MM.1S (cell line): ENCODE results near the gene ZBTB5.

Source experiments
- DNase-seq: peaks from one replicate; pipeline ENCODE4 v3.0.0-alpha.2; 2015
- H2AFZ ChIP-seq: fragments of 300-600 bp; sonication (generic); 2 replicates; pipeline ENCODE4 v1.6.0; 2016; ENCODE audit warnings: antibody characterized with exemption, low read length
- H3F3A ChIP-seq: fragments of 300-600 bp; sonication (generic); 2 replicates; pipeline ENCODE4 v1.6.1; 2016; ENCODE audit warnings: mild to moderate bottlenecking, antibody characterized with exemption, low read length, moderate library complexity, mixed read lengths; ENCODE audit not compliant: insufficient read depth
- H3K27ac ChIP-seq: fragments of 300-600 bp; sonication (generic); 2 replicates; pipeline ENCODE4 v1.5.1; 2016; ENCODE audit warnings: mild to moderate bottlenecking, low read length
- H3K27me3 ChIP-seq: fragments of 300-600 bp; sonication (generic); replicated peaks from 2 replicates; pipeline ENCODE4 v1.6.0; 2016; ENCODE audit warnings: low read length; ENCODE audit not compliant: insufficient read depth
- H3K36me3 ChIP-seq: fragments of 300-600 bp; sonication (generic); replicated peaks from 2 replicates; pipeline ENCODE4 v1.6.1; 2016; ENCODE audit warnings: mild to moderate bottlenecking, low read length, mixed read lengths; ENCODE audit not compliant: insufficient read depth
- H3K4me1 ChIP-seq: fragments of 300-600 bp; sonication (generic); 2 replicates; pipeline ENCODE4 v1.6.1; 2016; ENCODE audit warnings: low read length, mixed read lengths
- H3K4me2 ChIP-seq: fragments of 300-600 bp; sonication (generic); 2 replicates; pipeline ENCODE4 v1.6.0; 2016; ENCODE audit warnings: low read depth, low read length
- H3K4me3 ChIP-seq: fragments of 300-600 bp; sonication (generic); 2 replicates; pipeline ENCODE4 v1.5.1; 2016; ENCODE audit warnings: low read length, mixed read lengths
- H3K79me2 ChIP-seq: fragments of 300-600 bp; sonication (generic); 2 replicates; pipeline ENCODE4 v1.6.1; 2016; ENCODE audit warnings: mixed run types, low read length, mixed read lengths
- H3K9ac ChIP-seq: fragments of 300-600 bp; sonication (generic); 2 replicates; pipeline ENCODE4 v1.6.1; 2016; ENCODE audit warnings: low read length, mixed read lengths
- H3K9me2 ChIP-seq: fragments of 300-600 bp; sonication (generic); replicated peaks from 2 replicates; pipeline ENCODE4 v1.6.1; 2016; ENCODE audit warnings: mild to moderate bottlenecking, low read length, mixed read lengths; ENCODE audit not compliant: insufficient read depth
- H3K9me3 ChIP-seq: fragments of 300-600 bp; sonication (generic); replicated peaks from 2 replicates; pipeline ENCODE4 v1.6.1; 2016; ENCODE audit warnings: mild to moderate bottlenecking, low read length, mixed read lengths; ENCODE audit not compliant: insufficient read depth
- H4K20me1 ChIP-seq: fragments of 300-600 bp; sonication (generic); 2 replicates; pipeline ENCODE4 v1.6.1; 2016; ENCODE audit warnings: mild to moderate bottlenecking, low read length, moderate library complexity, mixed read lengths; ENCODE audit not compliant: insufficient read depth
- CTCF ChIP-seq: fragments of 300-600 bp; sonication (generic); IDR thresholded peaks from 2 replicates; pipeline ENCODE4 v1.5.1; 2016; ENCODE audit warnings: antibody characterized with exemption, low read length, mixed read lengths
- EZH2 ChIP-seq: fragments of 300-600 bp; sonication (generic); optimal IDR thresholded peaks from 2 replicates; pipeline ENCODE3; 2017; ENCODE audit warnings: low read depth, mild to moderate bottlenecking, antibody characterized with exemption, low read length, mixed read lengths
- EZH2phosphoT487 ChIP-seq: fragments of 300-600 bp; sonication (generic); IDR thresholded peaks from 2 replicates; pipeline ENCODE4 v1.6.1; 2018; ENCODE audit warnings: antibody characterized with exemption, low read length

Gene ZBTB5

GRCh38 chr9:37405350-37405749, 59.9 kb downstream of the ZBTB5 start:
- H3K27ac ChIP-seq: no peak overlapping the region
- no peak for DNase-seq
- no peaks in the 10 kb centered on the region for H3K9me2 ChIP-seq
- peaks cover 16% of the 10 kb centered on the region for H3K4me1 ChIP-seq
- H3F3A ChIP-seq: peaks cover 14% of the 10 kb centered on the region
- no peaks in the 10 kb centered on the region for H4K20me1 ChIP-seq
- H3K9me3 ChIP-seq: no peaks in the 10 kb centered on the region
- H3K36me3 ChIP-seq: no peaks in the 10 kb centered on the region
- H3K27me3 ChIP-seq: peaks cover 3% of the 10 kb centered on the region
- no peaks in the 10 kb centered on the region for H3K79me2 ChIP-seq
- no peak overlapping the region for H3K4me2 ChIP-seq
- no peak overlapping the region for H2AFZ ChIP-seq
- TF ChIP-seq EZH2 (no peak), CTCF (no peak), EZH2phosphoT487 (no peak)
- no peak overlapping the region for H3K4me3 ChIP-seq
- H3K9ac ChIP-seq: no peak overlapping the region

DNA sequence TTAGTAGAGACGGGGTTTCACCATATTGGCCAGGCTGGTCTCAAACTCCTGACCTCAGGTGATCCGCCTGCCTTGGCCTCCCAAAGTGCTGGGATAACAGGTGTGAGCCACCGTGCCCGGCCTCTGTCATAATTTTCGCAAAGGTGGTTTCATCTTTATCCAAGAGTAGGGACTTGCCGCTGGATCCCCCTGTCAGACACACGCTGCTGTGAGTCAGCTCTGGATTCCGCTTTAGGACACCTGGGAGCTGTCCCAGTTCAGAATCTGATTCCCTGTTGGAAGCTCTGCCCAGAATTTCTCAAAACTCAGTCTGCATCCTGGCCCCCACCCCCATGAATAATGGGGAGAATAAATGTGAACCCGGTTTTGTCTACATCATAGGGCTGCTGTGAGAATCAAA, 60.7 kb downstream of the ZBTB5 start:
- Histone ChIP-seq H3K79me2 (no peaks in the 10 kb centered on the region), H3K4me2 (no peak overlapping the region), H3K36me3 (no peaks in the 10 kb centered on the region), H3K9me2 (no peaks in the 10 kb centered on the region), H3K9me3 (no peaks in the 10 kb centered on the region), H2AFZ (no peak overlapping the region), H4K20me1 (no peaks in the 10 kb centered on the region), H3K27me3 (no peaks in the 10 kb centered on the region), H3F3A (peaks cover 7% of the 10 kb centered on the region), H3K27ac (no peak overlapping the region), H3K9ac (no peak overlapping the region), H3K4me3 (no peak overlapping the region), H3K4me1 (peaks cover 8% of the 10 kb centered on the region)
- DNase-seq: no peak
- TF ChIP-seq EZH2 (no peak), EZH2phosphoT487 (no peak), CTCF (no peak)

- H3K9me3 ChIP-seq: no peaks in the 10 kb centered on the region
- no peak overlapping the region for H3K4me3 ChIP-seq
- H3K9me2 ChIP-seq: no peaks in the 10 kb centered on the region
- DNase-seq: no peak
- no peaks in the 10 kb centered on the region for H3K36me3 ChIP-seq
- no peak overlapping the region for H3K4me2 ChIP-seq
- TF ChIP-seq CTCF: no peak
- no peak for TF ChIP-seq EZH2
- TF ChIP-seq EZH2phosphoT487: no peak
- H3K9ac ChIP-seq: no peak overlapping the region
- no peaks in the 10 kb centered on the region for H3K79me2 ChIP-seq
- H3F3A ChIP-seq: no peaks in the 10 kb centered on the region
- H4K20me1 ChIP-seq: no peaks in the 10 kb centered on the region
- no peak overlapping the region for H3K27ac ChIP-seq
- H3K27me3 ChIP-seq: no peaks in the 10 kb centered on the region
- no peak overlapping the region for H2AFZ ChIP-seq
- H3K4me1 ChIP-seq: no peaks in the 10 kb centered on the region
These were observed 65.9 kb downstream of the ZBTB5 start for GRCh38 chr9:37399336-37399735.
